HuH-7 (cell line): ENCODE data around the gene DHX36.

ENCODE experiments used
- DNase-seq: peaks from one replicate; pipeline ENCODE4 v3.0.0; 2011; ENCODE audit warnings: low spot score

DHX36 gene

GRCh38 chr3:154223519-154223918 is 100.8 kb downstream of the DHX36 start:
- no peak for DNase-seq
